CD4-positive, alpha-beta T cell treated with Interleukin-10 for 1 hour (primary cell): Measurements from ENCODE around the gene GPSM3.
"Not testable (repeated sequence)": the region's sequence is repeated elsewhere in the genome, so short reads cannot be mapped to it uniquely, and the experiment has no call there.

ENCODE experiments used
- DNase-seq: peaks from one replicate; pipeline ENCODE4 v3.0.0-alpha.2; 2020

Gene GPSM3

DNA sequence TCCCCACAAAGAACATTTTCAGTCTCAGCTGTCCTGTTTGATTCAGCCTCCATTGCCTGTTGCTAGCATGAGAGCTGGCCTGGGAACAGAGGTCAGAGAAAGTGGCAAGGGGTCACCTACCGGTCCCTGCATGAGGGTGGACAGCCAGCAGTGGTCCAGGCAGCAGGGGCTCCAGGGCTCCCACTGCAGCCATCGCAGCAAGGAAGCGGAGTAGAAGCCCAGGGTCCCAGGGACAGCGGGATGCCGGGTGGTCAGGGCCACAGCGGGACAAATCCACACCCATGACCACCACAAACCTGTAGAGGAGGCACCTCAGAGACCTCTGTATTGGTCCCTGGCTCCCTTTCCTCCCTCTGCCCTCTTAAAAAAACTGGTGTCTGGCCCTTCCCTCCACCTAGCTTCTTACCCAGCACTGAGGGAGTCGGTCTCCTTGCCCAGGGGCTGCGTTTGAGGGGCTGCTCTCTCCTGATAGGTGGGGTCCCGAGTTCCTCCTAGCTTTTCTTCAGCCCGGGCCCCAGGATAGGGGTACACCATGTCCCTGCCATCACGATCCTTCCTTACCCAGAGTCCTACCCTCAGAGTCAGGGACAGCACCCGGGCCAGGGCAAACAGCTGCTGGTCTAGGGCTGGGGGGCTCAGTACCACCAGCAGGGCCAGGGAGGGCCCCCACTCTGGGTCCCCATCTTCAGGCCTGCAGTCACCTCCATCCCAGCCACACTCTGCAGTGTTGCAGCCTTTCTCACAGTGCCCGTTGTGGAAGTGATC is 8.4 kb upstream of the GPSM3 start:
- DNase-seq = no peak

DNA sequence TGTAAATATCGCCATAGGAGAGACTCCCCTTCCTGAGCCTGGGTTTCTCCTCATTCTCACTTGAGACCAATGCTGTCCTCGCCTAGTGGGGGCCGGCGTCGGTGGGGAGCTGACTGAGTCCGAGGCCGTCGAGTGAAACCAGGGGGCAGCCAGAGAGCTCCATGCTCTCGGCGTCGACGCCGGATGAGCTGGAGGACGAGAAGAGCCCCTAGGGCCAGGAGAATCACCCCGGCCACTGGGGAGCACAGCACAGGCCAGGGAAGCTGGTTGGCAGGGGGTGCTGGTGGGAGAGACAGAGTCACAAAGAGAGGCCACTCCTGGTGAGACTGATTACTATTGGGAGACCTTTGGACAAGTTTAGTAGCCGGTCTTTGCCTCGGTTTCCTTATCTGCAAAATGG is 6.4 kb upstream of the GPSM3 start:
- DNase-seq = no peak

DNA sequence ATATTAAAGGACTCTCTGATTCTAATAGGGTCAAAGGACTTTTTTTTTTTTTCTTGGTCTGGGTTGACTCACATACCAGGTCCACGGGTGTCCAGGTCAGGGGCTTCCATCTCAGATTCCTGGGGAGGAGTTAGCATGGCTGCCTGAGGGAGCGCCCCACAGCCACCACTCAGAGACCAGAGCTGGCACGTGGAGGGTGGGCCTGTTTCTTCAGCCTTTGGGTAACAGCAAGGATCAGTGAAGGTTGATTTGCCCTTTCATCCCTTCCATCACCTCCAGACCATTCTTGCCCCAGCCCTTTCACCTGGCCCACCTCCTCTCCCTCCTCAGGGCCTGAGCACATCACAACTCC is 5.9 kb upstream of the GPSM3 start:
- no peak for DNase-seq

DNA sequence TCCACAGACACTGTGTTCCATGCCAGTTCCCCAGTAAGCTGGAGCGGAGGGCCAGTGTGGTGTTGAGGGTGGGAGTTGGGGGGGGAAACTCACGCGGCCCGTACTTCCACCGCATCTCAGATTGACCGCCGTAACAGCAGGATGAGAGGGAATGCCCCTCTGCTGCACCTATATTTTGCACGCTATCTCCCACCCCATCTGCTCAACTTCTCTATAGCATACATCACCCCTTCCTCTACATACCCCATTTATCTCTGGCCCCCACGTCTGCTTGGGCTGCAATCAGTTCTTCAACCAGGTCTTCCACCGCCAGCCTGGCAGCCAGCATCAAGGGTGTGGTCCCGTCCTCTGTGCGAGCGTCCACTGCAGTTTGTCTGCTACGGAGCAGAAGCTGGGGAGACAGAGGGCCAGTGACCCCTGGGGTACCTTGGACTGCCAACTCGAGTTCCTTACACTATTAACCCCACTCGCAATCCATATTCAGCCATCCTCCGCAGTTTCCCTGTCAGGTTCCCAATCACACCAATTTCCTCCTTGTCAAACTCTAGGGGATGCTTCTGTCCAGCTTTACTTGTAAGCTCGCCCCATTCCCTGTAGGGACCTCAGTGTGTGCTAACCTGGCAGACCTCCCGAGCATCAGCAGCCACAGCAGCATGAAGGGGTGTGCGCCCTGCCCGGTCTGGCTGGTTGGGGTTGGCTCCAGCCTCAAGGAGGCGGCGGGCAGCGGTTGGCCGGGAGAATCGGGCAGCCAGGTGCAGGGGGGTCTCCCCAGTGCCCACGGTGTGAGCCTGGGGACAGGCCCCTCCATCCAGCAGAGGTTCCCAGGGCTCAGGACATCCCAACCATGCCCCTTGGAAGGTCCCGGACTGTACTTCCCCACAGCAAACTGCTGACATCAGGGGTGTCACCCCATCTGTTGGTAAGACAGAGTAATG is 4.5 kb upstream of the GPSM3 start:
- DNase-seq = no peak

DNA sequence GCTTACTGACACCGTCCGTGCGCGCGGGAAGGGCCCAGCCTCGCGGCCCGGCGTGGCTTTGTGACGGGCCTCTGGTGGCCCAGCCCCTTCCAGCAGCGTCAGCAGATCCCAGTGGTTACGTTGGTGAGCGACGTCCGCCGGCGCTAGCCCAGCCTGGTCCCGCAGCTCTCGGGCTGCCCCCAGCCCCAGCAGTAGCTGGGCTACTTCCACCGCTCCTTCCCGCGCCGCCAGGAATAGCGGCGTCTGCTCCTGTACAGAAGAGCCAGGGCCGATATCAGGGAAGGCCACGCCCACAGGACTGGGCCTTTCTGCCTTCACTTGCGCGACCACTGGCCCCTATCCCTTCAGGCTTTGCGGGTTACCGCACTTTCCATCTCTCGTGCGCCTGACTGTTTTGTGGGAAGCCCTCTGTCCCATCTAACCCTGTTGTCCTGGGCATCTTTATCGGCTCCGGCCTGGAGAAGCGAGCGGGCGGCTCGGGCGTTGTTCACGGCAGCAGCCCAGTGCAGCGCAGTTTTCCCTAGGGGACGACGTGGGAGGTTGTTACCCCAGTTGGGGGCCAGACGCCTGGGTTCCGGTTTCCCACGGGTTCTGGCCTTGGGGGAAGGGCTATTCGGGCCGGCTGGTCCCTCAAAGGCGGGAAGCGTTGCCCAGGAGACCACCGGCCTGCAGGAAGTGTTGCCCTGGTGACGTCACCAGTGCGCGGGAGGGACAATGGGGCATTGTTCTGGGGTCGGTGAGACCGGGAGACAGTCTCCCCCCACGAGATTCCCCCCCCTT is 3.6 kb upstream of the GPSM3 start:
- peak; percentile 75 for DNase-seq

DNA sequence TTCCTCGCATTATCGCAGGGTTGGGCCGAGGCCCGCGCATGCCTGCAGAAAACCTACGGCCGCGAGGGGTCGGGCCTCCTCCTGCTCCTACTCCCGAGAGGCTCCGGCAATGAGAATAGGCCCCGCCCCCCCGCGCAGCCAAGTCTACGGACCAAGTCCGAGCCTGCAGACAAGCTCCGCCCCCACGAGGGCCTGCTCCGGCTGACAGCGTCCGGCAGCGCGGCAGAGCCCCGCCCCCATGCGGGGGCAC is 3.1 kb upstream of the GPSM3 start:
- DNase-seq = peak; percentile 100

DNA sequence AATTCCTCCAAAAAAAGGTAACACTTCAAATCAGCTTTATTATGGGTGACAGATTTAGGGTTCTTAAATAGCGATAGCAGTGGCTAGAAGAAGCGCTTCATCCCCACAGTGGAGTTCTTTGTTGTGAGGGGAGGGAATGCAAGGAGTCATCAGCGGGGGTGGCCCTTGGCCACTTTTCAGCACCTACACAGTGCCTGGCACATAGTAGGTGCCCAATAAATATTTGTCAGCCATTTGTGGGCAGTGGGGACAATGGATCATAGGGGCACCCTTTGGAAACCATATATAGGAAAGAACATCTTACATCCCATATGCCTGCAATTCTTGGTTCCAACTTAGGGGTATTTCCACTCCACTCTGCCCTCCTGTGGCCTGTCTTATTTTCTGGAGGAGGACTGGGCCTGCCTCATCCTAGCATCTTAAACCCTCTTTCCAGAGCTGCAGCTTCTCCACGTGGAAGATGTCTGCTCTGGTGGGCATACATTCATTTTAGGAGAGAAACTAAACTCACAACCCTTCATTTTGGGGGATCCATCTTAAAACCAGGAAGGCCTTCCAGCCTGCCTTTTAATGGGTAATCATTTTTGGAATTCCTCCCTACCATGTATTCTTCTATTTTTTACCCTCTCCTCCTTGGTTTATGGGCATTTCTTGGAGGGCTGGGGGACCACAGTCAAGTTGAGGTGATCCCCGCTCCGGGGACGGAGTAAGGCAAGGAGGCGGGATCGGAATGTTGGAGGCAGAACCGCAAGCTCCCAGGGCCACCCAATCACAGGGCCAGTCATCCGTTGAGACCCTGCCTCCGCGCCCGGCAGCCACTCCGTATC is 2.6 kb upstream of the GPSM3 start:
- peak; percentile 55 for DNase-seq

DNA sequence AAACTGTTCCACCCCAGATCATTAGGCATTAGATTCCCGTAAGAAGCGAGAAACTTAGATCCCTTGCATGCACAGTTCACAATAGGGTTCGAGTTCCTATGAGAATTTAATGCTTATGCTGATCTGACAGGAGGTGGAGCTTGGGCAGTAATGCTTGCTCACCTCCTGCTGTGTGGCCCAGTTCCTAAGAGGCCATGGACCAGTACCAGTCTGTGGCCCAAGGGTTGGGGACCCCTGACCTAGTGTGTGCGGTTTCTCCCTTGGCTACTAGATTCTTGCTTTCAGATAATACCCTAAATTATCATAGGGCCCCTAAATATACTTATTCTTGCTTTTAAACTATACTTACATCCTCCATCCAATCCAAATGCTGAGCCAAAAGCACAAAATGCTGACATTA is 1.9 kb upstream of the GPSM3 start:
- no peak for DNase-seq

DNA sequence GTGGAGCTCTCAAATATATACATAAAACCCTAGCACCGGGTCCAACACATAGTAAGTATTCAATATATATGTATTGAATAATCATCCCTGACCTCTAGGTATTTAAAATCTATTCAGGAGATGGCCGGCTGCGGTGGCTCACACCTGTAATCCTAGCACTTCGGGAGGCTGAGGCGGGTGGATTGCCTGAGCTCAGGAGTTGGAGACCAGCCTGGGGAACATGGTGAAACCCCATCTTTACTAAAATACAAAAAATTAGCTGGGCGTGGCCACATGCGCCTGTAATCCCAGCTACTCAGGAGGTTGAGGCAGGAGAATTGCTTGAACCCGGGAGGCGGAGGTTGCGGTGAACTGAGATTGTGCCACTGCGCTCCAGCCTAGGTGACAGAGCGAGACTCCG is 653 bp upstream of the GPSM3 start:
- not testable (repeated sequence) for DNase-seq

DNA sequence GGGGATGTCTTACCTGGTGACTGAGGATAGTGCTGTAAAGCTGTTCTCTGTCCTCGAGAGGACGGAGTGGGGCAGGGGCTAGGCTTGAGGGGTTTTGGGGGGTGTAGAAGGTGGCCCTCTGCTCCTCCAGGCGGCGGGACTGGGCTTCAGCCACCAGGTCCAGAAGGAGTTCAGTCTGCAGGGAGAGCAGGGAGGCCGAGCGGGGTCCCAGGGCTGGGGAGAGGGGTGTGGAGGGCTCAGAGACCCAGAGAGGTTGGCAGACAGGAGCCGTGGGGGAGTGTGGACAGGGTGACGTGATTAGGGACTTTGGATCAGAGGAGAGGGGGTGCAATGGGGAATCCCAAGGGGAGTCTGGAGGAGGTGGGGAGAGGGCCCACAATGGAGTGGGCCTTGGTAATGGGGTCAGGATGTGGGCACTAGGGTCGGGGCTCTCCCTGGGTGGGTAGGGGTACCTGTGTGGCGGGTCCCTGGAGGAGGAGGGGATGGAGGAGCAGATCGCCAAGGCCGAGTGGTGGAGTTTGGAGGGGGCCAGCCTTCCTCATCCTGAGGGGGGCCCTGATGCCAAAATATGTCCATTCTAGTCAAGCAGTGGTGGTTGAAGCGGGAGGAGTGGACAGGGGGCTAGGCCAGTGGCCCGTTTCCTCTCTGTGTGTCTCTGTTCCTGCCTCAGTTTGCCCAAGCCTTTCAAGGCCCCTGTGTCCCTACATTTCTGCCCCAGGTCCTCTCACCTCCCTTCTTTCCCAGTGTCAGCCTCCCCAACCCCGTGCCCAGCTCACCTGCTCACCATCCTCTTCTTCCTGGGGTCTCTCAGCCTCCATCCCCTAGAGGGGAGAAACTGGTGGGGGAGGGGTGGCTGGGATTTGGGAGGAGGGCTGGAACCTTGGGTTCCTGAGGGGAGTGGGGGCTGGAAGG is 491 bp downstream of the GPSM3 start:
- peak; percentile 64 for DNase-seq

DNA sequence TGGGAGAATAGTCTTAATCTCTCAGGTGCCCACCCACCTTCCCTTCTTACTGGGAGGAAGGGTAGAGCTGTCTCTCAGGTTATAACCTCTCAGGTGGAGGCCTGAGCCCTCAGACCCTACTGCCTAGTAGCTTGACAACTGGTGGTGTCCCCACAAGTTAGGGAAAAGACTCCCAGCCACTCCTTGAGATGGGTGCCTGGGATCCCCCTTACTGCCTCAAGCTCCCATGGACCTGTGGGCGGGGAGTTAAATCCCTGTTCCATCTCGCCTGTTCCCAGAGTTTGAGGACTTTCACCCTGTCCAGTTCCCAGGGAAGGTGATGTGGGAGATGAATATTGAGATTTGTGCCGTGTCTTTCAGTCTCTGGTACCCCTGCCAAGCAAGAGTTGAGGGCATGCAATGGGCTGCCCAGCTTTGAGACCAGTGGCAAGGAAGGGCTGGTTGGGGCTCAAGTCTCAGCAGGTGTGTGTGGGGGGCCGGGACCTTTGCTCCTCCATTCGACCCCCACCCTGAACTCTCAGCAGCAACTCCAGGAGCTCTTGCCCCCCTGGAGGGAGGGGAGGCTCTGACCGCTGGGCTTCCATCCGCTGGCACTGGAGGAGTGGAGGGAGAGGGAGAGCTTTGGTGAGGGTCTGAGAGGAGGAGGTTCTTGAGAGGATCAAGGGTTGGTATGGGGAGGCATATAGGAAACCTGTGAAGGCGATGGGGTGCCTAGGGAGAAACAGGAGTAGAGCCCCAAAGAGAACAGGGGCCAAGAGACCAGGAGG is 1.3 kb downstream of the GPSM3 start:
- no peak for DNase-seq

DNA sequence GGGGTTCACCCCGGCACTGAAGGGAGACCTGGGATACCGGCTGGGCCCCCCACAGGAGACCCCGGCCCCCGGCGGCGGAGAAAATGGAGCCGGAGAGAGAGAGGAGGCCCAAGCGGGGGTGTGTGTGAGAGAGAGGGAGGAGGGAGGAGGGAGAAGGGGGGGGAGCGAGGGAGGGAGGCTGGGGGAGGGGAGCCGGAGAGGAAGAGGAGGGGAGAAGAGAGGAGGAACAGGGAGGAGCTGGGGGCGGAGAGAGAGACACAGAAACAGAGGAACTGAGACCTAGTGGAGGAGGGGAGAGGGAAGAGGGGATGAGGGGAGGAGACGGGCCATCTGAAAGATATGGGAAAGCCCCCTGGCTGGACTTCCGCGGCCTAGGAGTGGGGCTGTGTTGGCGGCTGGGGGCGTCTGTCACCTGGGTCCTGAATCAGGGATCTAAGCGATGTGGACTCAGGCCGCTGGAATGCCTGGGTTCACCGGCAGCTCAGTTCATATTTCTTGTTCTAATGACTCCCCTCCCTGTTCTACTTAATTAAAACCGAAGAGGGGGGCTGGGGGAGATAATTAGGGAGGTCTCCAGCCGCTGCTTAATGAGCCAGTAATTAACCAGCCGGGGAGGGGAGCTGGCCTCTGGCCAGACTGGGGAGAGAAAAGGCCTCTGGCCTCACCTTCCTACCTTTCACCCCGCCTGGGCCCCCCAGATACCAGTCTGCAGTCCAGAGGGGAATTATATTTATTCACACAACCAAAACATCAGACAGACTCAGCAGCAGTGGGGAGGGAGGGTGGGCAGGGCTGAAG is 2.2 kb downstream of the GPSM3 start, which contains the start of gene PBX2:
TSS of gene PBX2 (minus strand) at position 149 of the 798 bp plus-strand sequence. CDS start 287 bp downstream, outside the sequence.
- peak; percentile 92 for DNase-seq

DNA sequence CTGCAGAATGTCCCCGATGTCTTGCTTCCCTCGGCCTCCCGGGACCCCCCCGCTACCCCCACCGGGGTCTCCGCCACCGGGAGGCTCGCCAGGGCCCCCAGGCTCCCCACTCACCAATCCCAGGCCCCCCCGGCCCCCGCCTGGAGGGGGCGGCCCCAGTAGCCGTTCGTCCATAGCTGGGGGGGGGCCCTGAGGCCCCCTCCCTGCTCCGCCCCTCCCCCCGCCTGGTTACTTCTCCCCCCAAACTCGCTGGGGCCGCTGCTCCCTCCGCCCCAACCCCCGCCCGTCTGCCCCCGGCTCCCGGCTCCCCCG is 2.7 kb downstream of the GPSM3 start:
- no peak for DNase-seq

DNA sequence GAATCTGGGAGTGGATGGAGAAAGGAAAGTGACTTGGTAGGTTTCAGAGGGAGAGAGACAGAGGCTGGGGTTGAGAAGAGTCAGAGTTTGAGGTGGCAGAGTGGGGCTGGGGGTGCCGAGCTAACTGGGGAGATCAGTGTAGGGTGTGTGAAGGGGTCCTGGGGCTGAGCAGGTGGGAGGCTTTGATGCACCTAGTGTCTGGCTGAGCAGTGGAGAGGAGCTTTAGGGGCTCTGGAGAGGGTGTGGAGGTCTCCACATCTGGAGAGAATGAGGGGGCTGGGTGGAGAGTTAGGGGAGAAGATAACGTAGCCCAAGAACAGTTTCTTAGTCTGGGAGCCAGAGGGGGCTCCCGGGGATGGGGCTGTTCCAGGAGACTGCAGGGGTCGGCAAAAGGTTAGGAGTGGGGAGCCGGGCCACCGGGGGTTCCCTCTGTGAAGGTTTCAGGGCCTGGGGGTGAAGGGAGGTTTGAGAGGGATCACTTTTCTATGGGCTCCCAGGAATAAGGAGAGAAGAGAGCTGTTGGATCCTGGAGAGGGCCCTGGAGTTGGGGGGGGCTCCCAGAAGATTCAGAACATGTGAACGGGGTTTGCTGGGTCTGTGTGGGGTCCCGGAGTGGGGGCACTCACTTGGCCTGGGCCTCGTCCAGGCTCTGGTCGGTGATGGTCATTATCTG is 3.2 kb downstream of the GPSM3 start:
- DNase-seq = no peak

DNA sequence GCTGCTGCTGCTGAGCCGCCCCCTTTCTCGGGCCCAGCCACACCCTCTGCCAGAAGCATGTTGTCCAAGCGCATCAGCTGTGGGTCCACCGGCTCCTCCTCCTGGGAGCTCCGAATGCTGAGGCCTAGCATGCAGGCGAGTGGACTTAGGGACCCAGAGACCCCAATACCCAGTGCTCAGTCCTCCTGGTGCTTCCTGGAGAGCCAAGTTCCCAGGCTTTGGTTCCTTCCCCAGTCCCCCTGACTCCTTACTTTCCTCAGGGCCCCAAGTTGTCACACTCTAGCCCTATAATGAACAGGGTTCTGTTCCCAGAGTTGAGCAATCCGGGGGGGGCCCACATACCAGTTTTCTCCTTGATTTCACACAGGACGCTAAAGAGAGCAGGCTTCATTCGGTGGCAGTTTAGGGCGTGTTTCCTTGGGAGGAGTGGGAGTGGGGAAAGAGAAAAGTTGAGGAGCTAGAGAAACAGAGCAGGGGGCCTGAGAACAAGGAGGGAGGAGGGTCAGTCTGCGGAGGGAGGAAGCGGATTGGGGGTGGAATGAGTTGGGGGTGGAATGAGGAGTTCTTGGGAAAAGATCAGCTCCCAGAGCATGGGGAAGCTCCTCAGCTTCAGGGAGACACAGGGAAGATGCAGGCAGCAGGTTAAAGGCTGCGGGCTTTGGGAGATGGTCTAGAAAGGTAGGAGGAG is 3.9 kb downstream of the GPSM3 start:
- no peak for DNase-seq

DNA sequence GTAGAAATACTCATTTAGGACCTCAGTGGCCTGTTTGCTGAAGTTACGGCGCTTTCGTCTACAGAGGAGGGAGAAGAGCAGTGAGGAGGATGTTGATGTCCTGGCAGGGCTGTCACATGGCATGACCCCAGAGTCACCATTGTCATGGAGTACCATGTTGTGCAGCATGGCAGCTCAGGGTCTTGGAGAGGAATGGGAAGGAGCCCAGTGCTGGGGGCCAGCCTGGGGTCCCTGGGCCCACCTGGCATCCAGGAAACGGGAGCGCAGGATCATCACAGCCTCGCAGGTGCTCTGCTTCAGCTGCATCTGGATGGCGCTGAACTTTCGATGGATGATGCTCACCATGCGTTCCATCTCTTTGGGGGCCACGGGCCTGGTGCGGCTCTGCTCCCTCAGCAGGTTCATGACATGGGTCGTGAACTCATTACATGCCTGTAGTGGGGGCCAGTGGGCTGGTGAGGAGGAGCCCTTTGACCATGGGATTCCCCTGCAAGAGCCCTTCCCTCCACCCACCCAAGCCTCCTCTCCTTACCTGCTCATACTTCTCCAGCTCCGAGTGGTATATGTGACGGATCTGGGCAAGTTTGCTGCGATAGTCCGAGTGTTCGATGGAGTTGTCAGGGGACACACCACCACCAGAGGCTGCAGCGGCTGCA is 4.6 kb downstream of the GPSM3 start:
- not testable (repeated sequence) for DNase-seq

DNA sequence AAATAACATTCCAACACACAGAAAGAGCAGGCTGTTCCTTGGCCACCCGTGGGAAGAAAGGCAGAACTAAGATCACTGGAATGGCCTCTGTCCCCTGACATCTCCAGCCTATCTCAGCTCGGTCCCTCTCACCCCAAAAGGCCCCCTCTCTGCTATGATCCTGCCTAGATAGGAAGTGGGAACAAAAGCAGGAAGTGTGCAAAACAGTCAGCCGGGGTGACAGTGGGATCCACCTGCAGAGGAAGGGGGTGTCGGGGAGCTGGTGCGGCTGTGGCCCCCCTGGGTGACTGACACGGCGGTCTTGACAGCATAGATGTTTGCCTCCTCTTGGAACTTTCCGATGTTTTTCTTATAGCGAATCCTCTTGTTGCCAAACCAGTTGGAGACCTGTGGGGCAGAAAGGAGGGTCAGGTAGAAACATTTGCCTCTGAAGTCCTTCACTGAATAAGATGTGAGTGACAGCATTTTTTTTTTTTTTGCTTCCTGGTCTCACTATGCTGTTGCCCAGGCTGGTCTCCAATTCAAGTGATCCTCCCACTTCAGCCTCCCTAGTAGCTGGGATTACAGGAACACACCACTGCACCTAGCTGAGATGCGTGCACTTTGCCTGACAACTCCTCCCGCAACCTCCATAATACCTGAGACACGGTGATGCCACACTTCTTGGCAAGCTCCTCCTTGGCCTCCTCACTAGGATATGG is 5.3 kb downstream of the GPSM3 start:
- no peak for DNase-seq
